ENCODE data around the gene PGM2. TPM values are rescaled to one million over a fixed set of nuclear protein-coding genes. Genes with fewer than 3 reads are reported as not detected.

Gene PGM2
- total RNA-seq, 2 experiments from 2014 or later = 67.4 to 108 TPM

DNA sequence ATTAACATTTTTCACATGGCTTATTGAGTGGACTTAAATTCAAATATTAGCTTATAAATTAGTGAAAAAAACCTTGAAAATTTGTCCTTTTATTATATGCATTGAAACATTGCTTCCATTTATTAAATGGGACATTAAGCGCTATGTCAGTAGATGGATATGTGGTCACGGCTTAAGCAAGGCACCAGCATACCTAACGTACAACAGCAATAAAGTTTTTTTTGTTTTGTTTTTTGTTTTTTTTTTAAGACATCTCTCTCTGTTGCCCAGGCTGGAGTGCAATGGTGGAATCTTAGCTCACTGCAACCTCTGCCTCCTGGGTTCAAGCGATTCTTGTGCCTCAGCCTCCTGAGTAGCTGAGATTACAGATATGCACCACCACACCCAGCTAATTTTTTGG, 31.6 kb downstream of the PGM2 start:
- H3K4me1 ChIP-seq (ENCODE audit: insufficient read depth, low read length, poor library complexity, severe bottlenecking) = peaks cover 9% of the 10 kb centered on the region
- no peak for DNase-seq (ENCODE audit: low spot score)
- H4K20me1 ChIP-seq (ENCODE audit: insufficient read depth, low read length) = no peaks in the 10 kb centered on the region
- no peaks in the 10 kb centered on the region for H3K9me2 ChIP-seq (ENCODE audit: insufficient read depth, low read length)
- POLR2A ChIA-PET = interaction anchor here (0.7 to 3.1 kb wide), 9 partner anchors 8 to 121 kb away, joined by 3 to 21 read pairs (median 4); partner anchors contain the start of gene PGM2
- BruUV-seq (replicated peaks) = no TSS peak
- peaks cover 97% of the 10 kb centered on the region for H3K36me3 ChIP-seq (ENCODE audit: insufficient read depth, low read length)
- no peak overlapping the region for H3K27ac ChIP-seq (ENCODE audit: low read depth, low read length, poor library complexity, severe bottlenecking)
- no peak overlapping the region for H2AFZ ChIP-seq (ENCODE audit: low read length)
- no peaks in the 10 kb centered on the region for H3K9me3 ChIP-seq (ENCODE audit: low read length)
- intact Hi-C loops (cut with micrococcal nuclease; ENCODE audit: unreplicated experiment) = no loop called here
- no peak overlapping the region for H3K4me2 ChIP-seq (ENCODE audit: low read length)
- CTCF ChIA-PET (ENCODE audit: unreplicated experiment) = no interaction called here
- H3K4me3 ChIP-seq (ENCODE audit: low read depth, low read length, poor library complexity, severe bottlenecking) = no peak overlapping the region
- H3K79me2 ChIP-seq (ENCODE audit: insufficient read depth, low read depth, low read length) = no peaks in the 10 kb centered on the region
- TF ChIP-seq, protein P1, sequence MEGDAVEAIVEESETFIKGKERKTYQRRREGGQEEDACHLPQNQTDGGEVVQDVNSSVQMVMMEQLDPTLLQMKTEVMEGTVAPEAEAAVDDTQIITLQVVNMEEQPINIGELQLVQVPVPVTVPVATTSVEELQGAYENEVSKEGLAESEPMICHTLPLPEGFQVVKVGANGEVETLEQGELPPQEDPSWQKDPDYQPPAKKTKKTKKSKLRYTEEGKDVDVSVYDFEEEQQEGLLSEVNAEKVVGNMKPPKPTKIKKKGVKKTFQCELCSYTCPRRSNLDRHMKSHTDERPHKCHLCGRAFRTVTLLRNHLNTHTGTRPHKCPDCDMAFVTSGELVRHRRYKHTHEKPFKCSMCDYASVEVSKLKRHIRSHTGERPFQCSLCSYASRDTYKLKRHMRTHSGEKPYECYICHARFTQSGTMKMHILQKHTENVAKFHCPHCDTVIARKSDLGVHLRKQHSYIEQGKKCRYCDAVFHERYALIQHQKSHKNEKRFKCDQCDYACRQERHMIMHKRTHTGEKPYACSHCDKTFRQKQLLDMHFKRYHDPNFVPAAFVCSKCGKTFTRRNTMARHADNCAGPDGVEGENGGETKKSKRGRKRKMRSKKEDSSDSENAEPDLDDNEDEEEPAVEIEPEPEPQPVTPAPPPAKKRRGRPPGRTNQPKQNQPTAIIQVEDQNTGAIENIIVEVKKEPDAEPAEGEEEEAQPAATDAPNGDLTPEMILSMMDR (conservative IDR thresholded peaks at IDR 0.05; ENCODE audit: low read length) = no peak
- TF ChIP-seq EZH2phosphoT487 (IDR thresholded peaks at IDR 0.05; ENCODE audit: borderline replicate concordance, low read depth, low read length) = no peak

DNA sequence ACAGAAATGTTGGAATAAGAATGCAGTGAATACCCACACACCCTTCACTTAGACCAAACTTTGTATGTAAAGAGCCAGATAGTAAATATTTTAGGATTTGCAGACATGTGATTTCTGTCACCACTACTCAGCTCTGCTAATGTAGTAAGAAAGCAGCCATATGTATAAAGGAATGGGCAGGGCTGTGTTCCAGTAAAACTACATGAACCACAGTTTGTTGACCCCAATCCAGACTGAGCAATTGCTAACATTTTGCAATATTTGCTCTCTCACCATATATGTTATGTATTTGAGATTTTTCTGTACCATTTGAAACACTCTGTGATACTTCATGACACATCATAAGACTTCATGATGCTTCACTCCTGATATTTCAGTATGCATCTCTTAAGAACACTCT, 32.4 kb downstream of the PGM2 start:
- CTCF ChIA-PET (ENCODE audit: unreplicated experiment) = no interaction called here
- intact Hi-C loops (cut with micrococcal nuclease; ENCODE audit: unreplicated experiment) = no loop called here
- Histone ChIP-seq H3K4me1 (ENCODE audit: insufficient read depth, low read length, poor library complexity, severe bottlenecking) (peaks cover 2% of the 10 kb centered on the region), H3K79me2 (ENCODE audit: insufficient read depth, low read depth, low read length) (no peaks in the 10 kb centered on the region), H4K20me1 (ENCODE audit: insufficient read depth, low read length) (no peaks in the 10 kb centered on the region), H3K9me3 (ENCODE audit: low read length) (no peaks in the 10 kb centered on the region), H3K9me2 (ENCODE audit: insufficient read depth, low read length) (no peaks in the 10 kb centered on the region), H3K4me3 (ENCODE audit: low read depth, low read length, poor library complexity, severe bottlenecking) (no peak overlapping the region), H3K27ac (ENCODE audit: low read depth, low read length, poor library complexity, severe bottlenecking) (no peak overlapping the region), H3K4me2 (ENCODE audit: low read length) (no peak overlapping the region), H2AFZ (ENCODE audit: low read length) (no peak overlapping the region), H3K36me3 (ENCODE audit: insufficient read depth, low read length) (peaks cover 97% of the 10 kb centered on the region)
- POLR2A ChIA-PET = interaction anchor here (0.7 to 1.5 kb wide), 3 partner anchors 8 to 49 kb away, joined by 4 to 5 read pairs (median 4); no protein-coding TSS in a partner anchor
- TF ChIP-seq, protein P1 (conservative IDR thresholded peaks at IDR 0.05; ENCODE audit: low read length) = no peak
- no peak for TF ChIP-seq EZH2phosphoT487 (IDR thresholded peaks at IDR 0.05; ENCODE audit: borderline replicate concordance, low read depth, low read length)
- BruUV-seq (replicated peaks) = no TSS peak
- DNase-seq (ENCODE audit: low spot score) = no peak

DNA sequence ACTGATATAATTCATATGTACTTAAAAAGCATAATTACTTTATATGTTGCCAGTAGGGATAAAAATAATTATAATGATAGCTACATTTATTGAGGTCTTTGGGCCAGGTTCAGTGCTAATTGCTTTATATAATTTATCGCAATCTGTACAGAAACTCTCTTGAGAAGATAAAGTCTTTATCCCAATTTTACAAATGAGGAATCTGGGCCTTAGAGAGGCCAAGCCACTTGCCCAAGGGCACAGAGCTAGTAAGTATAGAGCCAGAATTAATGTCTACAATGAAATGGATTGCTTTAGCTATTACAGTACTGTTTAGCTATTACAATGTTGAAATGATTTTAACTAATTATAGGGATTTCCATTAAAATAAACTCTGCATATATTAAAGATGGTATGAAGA, 33.8 kb downstream of the PGM2 start:
- peaks cover 92% of the 10 kb centered on the region for H3K36me3 ChIP-seq (ENCODE audit: insufficient read depth, low read length)
- no peak overlapping the region for H3K27ac ChIP-seq (ENCODE audit: low read depth, low read length, poor library complexity, severe bottlenecking)
- no peak for DNase-seq (ENCODE audit: low spot score)
- intact Hi-C loops (cut with micrococcal nuclease; ENCODE audit: unreplicated experiment) = no loop called here
- no peaks in the 10 kb centered on the region for H3K79me2 ChIP-seq (ENCODE audit: insufficient read depth, low read depth, low read length)
- H2AFZ ChIP-seq (ENCODE audit: low read length) = no peak overlapping the region
- H4K20me1 ChIP-seq (ENCODE audit: insufficient read depth, low read length) = no peaks in the 10 kb centered on the region
- TF ChIP-seq, protein P1 (conservative IDR thresholded peaks at IDR 0.05; ENCODE audit: low read length) = no peak
- TF ChIP-seq EZH2phosphoT487 (IDR thresholded peaks at IDR 0.05; ENCODE audit: borderline replicate concordance, low read depth, low read length) = no peak
- no peak overlapping the region for H3K4me2 ChIP-seq (ENCODE audit: low read length)
- no peak overlapping the region for H3K4me3 ChIP-seq (ENCODE audit: low read depth, low read length, poor library complexity, severe bottlenecking)
- POLR2A ChIA-PET = interaction anchor here (0.7 to 1.7 kb wide), 10 partner anchors 9 to 64 kb away, joined by 3 to 9 read pairs (median 3); no protein-coding TSS in a partner anchor
- H3K4me1 ChIP-seq (ENCODE audit: insufficient read depth, low read length, poor library complexity, severe bottlenecking) = no peaks in the 10 kb centered on the region
- BruUV-seq (replicated peaks) = no TSS peak
- no peaks in the 10 kb centered on the region for H3K9me2 ChIP-seq (ENCODE audit: insufficient read depth, low read length)
- no peaks in the 10 kb centered on the region for H3K9me3 ChIP-seq (ENCODE audit: low read length)
- CTCF ChIA-PET (ENCODE audit: unreplicated experiment) = interaction anchor here (0.6 to 1.3 kb wide), 2 partner anchors 10 to 31 kb away, joined by 3 read pairs; no protein-coding TSS in a partner anchor

Measured in OCI-LY7 (cell line).